HG03135 (cell line): ENCODE results near the gene AKAP13.

Source experiments
- ATAC-seq: cut with Tn5 transposase; IDR thresholded peaks from one replicate; pipeline ENCODE4 v1.9.1; 2021; ENCODE audit warnings: mild to moderate bottlenecking, moderate library complexity; ENCODE audit not compliant: unreplicated experiment

AKAP13 gene

DNA sequence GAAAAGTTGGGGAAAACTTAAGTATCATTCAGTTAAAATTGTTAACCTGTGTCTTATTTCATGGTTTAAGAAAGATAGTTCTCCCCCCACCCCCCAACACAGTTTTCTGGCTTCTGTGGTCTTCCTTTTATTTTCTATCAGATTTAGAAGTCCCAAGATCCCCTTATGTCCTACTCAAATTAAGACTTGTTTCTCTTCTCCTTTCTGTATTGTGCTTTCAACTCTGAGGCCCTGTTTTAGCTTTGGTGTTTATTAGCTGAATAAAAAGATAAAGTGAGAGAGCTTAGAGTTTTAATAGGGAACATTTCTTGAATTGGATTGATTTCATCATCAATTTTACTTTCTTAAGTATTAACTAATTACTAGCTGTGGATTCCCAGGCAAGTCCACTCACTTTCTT lies 62.6 kb downstream of the AKAP13 start:
- peak; percentile 45 for ATAC-seq

DNA sequence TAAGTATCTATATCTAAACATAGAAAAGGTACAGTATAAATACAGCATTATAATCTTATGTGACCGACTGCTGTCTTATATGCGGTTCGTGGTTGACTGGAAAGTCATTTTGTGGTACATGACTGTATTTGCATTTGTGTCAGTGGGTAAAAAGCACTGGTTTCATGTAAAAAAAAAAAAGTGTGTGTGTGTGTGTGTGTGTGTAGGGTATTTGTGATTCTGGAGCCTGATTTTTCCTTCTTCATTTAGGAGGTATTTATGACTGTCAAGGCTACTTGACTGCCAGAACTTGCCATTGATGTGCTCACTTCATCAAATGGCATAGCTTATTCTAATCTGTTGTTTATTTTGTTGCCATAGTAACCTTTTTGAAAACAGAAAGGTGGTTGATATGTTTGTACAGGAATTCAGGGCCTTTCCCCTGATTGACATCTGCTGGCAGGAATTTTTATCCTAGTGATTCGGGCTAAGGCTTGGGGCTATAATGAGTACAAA lies 63.2 kb downstream of the AKAP13 start:
- ATAC-seq: peak; percentile 74

DNA sequence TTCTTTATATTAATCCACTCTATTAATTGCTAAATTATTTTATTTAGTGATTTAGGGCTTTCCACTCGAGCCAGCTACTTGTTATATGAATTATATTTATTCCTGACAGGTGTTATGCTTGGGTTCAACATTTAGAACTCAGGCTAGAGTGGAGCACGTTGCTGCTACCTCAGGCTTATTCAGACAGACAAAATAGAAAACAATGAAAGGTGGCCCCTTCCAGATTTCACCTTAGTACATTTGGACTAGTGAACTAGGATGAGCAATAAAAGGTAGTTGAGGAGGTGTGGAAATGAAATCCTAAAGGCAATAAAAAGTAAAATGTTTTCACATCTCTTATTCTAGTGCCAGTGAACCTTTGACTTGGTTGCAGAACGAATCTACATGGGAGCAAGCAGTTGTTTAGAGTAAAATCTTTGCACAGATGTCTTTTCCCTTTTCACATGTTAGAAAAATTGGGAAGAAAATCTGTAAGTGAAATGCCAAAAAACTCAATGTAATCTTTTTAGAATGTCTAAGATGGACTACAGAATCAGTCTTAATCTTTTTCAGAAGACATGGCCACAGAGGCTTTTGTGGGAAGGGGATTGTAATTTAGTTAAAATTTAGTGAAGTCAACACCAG lies 63.8 kb downstream of the AKAP13 start:
- ATAC-seq: no peak

GRCh38 chr15:85445361-85445760 lies 65.0 kb downstream of the AKAP13 start:
- no peak for ATAC-seq

DNA sequence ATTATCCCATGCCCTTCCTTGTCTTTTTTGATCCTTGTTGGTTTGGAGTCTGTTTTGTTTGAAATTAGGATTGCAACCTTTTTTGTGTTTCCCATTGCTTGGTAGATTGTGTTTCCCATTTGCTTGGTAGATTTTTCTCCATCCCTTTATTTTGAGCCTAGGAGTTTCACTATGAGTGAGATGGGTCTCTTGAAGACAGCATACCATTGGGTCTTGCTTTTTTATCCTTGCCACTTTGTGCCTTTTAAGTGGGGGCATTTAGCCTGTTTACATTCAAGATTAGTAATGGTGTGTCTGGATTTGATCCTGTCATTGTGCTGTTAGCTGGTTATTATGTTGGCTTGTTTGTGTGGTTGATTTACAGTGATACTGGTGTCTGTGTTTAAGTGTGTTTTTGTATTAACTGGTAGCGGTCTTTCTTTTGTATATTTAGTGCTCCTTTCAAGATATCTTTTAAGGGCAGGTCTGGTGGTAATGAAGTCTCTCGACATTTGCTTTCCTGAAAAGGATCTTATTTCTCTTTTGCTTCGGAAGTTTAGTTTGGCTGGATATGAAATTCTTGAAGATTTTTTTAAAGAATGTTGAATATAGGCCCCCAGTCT lies 70.8 kb downstream of the AKAP13 start:
- no peak for ATAC-seq

GRCh38 chr15:85452436-85452835 lies 72.0 kb downstream of the AKAP13 start:
- no peak for ATAC-seq

- ATAC-seq: no peak
Observed at GRCh38 chr15:85453144-85453872, 72.9 kb downstream of the AKAP13 start.

GRCh38 chr15:85454403-85454802 lies 74.0 kb downstream of the AKAP13 start:
- no peak for ATAC-seq

DNA sequence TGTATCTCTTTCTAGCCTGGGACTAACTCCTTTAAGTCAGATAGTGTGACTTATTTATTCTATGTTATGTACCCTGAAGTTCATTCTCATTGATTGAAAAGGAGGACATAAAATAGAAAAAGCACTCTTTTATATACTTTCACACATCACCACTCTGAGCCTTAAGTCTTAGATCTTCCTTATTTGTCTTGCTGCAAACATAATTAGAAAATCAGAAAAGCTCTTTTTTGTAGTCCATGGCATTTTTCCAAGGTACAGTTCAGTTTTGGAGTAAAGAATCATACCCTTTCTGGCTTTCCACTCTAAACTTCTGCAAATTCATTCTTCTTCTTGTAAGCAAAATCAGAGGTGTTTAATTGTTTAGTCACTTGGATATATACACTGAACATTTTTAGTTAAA lies 75.5 kb downstream of the AKAP13 start:
- no peak for ATAC-seq

GRCh38 chr15:85456798-85457197 lies 76.4 kb downstream of the AKAP13 start:
- peak; percentile 53 for ATAC-seq

- peak; percentile 82 for ATAC-seq
Observed at GRCh38 chr15:85457392-85457968, 77.1 kb downstream of the AKAP13 start.

GRCh38 chr15:85458764-85459163 lies 78.4 kb downstream of the AKAP13 start:
- no peak for ATAC-seq

- no peak for ATAC-seq
Observed at GRCh38 chr15:85462029-85462428, 81.6 kb downstream of the AKAP13 start.

DNA sequence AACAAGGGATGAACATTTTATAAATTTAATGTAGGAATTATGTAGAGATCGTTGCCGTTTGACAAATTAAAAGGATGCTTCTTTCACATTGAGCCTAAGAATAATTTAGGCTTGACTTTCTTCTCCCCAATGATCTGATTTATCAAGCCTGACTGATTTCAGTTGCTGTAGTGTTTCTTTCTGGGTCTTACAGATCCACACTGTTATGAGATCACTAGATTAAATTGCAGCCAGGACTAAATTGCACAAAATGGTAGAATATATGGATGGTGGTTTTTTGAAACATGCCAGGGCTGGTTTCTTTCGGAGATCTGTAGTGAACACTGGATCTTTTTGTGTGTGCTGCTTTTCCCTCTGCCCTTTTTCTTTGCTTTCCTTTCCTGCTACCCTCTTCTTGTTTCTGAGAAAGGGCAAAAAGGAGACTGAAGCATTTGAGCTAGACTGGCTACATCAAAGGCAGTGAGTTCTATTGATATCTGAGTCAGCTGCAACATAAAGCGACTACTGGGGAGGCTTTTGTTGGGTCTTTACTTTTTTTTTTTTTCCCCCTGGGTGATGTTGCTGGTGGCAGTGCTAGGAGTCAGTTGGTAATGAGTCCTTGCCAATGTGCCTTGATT lies 83.0 kb downstream of the AKAP13 start:
- no peak for ATAC-seq

- no peak for ATAC-seq
Observed at GRCh38 chr15:85463976-85464375, 83.6 kb downstream of the AKAP13 start.

DNA sequence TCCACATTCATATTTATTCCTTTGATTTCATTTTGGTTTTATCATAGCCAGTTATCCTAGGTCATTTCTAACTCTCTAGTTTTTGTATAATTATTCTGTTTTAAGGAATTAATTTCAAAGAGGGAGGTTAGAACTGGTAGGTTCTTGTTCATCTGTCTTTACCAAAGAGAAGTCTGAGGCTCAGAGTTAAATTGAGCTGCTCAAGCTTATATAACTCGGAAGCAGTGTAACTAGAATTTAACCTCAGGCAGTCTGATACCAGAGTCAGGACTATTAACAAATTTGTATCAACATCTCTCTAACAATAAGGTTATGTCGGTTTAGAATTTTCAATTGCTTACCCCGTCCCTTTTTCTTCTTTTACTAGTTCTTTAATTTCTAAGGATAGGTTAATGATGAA lies 84.1 kb downstream of the AKAP13 start:
- no peak for ATAC-seq

DNA sequence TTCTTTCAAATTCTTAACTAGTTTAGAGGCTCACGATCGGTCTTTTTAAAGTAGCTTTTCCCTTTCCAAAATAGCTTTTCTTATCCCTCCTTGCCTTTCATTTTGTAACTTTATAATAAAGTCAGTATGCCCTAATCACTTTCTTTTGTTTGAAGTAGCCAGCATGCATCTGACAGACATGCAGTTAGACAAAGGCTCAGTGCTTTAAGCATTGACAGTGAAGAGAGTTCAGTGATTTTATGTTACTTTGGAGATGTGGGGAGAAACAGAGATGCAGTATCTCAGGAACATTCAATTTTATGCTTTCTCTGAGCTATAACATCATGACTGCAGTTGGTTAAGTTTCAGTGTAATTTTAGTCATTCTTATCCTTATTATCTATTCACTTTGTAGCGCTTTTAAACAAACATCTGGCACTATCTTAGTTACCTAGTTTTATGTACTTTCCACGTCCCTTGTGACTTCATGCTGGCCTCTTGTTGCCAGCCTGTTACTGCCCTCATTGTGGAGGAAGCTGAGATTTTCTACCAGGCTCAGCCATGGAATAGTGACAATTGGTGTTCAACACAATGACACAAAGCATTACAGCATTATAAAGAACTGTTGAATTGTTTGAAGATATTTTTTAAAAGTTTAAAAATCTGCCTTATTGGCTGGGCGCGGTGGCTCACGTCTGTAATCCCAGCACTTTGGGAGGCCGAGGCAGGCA lies 90.3 kb downstream of the AKAP13 start:
- no peak for ATAC-seq

DNA sequence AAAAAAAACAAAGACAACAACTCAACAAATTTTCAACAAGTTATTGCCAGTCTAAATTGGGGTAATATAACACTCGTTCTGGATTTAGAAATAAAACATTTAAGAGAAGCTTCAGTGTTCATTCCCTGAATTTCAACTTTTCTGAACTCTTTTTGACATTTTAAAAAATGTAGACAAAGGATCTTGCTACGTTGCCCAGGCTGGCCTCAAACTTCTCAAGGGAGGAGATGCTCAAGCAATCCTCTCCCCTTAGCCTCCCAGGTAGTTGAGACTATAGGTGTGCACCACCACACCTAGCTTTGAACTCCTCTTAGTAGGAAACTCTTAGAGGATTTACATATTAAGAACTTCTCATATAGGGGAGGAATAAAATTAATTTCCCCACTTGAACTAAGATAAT lies 91.9 kb downstream of the AKAP13 start:
- ATAC-seq: no peak

DNA sequence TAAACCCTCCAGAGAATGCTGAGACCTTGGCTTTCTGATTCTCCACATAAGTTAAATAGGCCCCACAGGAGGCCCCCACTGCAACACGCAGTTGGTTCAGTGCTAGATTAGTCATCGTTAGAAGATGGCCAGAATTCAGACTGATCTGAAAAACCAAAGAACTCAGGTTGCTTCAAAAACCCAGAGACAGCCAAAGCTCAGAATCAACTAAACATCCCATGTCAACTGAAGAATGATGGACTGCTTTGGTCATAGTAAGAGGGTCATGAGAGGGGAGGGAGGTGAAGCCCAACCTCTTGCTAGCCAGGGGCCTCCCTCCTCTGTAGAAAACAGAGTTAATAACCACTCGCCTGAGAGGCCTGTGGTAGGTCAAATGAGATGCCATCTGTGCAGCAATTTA lies 93.1 kb downstream of the AKAP13 start:
- ATAC-seq: no peak

DNA sequence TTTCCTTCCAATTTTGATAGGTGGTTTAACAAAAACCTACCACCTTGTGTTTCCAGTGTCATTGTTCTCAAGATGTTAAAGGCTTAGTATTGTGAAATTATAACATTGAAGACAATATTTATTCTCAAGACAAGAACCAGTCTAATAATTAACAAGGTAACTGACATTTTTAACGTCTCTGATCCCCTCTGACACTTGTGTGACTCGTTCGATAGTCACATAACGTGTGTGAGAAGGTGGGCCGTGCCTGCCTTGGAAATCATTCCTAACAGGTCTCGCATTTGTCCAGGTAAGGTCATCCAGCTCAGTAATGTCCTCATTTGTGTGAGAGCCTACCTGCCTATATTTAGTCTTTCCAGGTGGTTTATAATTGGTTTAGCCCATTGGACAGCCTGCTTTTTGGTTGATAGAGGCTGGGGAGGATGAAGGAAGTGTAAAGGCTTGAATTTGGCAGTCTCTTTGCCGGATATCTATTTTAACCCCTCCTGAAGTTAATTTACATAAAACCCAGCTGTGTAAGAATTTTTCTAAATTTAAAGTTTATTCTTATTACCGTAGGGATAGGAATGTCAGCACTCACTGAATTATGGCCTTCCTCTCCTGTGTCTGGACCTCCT lies 94.4 kb downstream of the AKAP13 start:
- ATAC-seq: peak; percentile 51
